ENCODE measurements around the gene NKD1.

NKD1 gene

DNA sequence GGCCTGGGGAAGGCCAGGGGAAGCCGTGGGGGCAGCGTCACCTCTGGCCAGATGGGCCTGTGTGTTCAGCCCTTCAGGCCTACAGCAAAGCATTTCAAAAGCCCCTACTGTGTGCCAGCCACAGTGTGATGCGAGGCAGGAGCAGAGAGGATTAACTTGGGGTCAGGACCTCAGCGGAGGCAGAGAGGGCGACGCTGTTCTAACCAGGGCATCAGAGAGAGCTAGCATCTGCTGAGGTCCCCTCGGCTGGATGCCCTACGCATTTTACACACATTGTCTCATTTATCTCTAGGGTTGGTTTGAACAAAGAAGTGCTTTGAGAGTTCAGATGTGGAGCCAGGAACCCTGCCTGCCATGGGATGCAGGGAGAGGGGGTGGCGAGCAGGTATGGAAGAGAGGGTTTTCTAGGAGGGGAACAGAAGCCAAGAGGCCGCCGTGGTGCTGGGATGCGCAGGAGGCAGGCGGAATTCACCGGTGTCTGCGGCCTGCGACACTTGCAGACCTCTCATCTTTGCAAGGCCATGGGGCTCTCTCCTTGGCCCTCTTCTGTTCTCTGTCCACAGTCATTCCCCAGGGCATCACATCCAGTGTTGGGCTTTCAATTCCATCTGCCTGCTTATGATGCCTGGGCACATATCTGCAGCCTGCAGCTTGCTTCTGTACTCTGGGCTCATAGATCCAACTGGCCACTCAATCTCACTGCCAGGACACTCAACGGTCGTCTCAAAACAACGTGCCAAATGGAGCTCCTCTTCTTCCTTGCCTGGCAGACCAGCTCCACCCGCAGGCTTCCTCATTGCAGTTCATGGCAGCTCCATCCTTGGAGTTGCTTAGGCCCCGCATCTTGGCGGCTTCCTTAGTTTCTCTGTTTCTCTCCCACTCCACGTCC, 8.1 kb upstream of the NKD1 start:
- H3K79me1 ChIP-seq (replicated peaks; ENCODE audit: low read length, poor library complexity, severe bottlenecking) = no peaks in the 10 kb centered on the region
- H3K4me2 ChIP-seq (ENCODE audit: low read length, poor library complexity, severe bottlenecking) = no peak overlapping the region
- H2BK5ac ChIP-seq (ENCODE audit: low read depth, low read length, poor library complexity, severe bottlenecking) = no peak overlapping the region
- no peaks in the 10 kb centered on the region for H3K36me3 ChIP-seq (ENCODE audit: control insufficient read depth in 1 of 2, insufficient read depth in 2 of 2, low read depth in 1 of 2, low read length in 2 of 2)
- no peak overlapping the region for H3K4ac ChIP-seq (ENCODE audit: low read depth in 1 of 2, low read length in 2 of 2)
- H3K9ac ChIP-seq (ENCODE audit: low read length) = no peak overlapping the region
- H2BK12ac ChIP-seq (ENCODE audit: low read length in 2 of 2) = no peak overlapping the region
- no peak overlapping the region for H3K14ac ChIP-seq (ENCODE audit: low read length in 2 of 2)
- H3K27me3 ChIP-seq (ENCODE audit: control insufficient read depth in 1 of 2, insufficient read depth in 1 of 2, low read length in 2 of 2) = peaks cover 27 to 43% of the 10 kb centered on the region in 2 experiments
- no peaks in the 10 kb centered on the region for H3K4me1 ChIP-seq (ENCODE audit: control insufficient read depth, insufficient read depth, low read depth, low read length)
- H3K23ac ChIP-seq (ENCODE audit: low read length in 2 of 2) = no peak overlapping the region
- no peak overlapping the region for H2BK120ac ChIP-seq (ENCODE audit: low read depth, low read length)
- no peak overlapping the region for H2BK15ac ChIP-seq (ENCODE audit: low read depth, poor library complexity, severe bottlenecking)
- no peak overlapping the region for H2AFZ ChIP-seq (ENCODE audit: low read depth, low read length)
- DNase-seq = no peak
- no peak overlapping the region for H2AK5ac ChIP-seq (ENCODE audit: low read length, severe bottlenecking)
- H3K27ac ChIP-seq (ENCODE audit: low read length, poor library complexity, severe bottlenecking) = no peak overlapping the region
- WGBS = 86% methylated on average over 21 of the region's 23 CpGs
- H3K9me3 ChIP-seq (ENCODE audit: control insufficient read depth, low read length) = no peaks in the 10 kb centered on the region
- H3K4me3 ChIP-seq (ENCODE audit: insufficient read depth in 1 of 2, low read depth in 1 of 2, low read length in 2 of 2) = no peak overlapping the region
- no peak overlapping the region for H4K8ac ChIP-seq (ENCODE audit: low read length)
- no peak overlapping the region for H3K18ac ChIP-seq (ENCODE audit: low read depth in 1 of 2, low read length in 2 of 2)
- H4K91ac ChIP-seq (ENCODE audit: low read length) = no peak overlapping the region

DNA sequence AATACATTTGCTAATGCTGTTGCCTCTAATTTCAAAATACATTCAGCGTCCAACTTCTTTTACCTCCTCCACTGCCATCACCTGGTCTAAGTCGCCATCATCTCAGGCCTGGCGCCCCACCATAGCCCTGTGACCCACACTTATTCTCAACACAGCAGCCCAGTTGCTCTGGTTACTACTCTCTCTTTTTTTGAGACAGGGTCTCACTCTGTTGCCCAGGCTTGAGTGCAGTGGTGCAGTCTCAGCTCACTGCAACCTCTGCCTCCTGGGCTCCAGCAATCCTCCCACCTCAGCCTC, 7.5 kb upstream of the NKD1 start:
- H3K27me3 ChIP-seq (ENCODE audit: control insufficient read depth in 1 of 2, insufficient read depth in 1 of 2, low read length in 2 of 2) = peaks cover 33 to 49% of the 10 kb centered on the region in 2 experiments
- H2BK15ac ChIP-seq (ENCODE audit: low read depth, poor library complexity, severe bottlenecking) = no peak overlapping the region
- no peak overlapping the region for H3K14ac ChIP-seq (ENCODE audit: low read length in 2 of 2)
- H3K9me3 ChIP-seq (ENCODE audit: control insufficient read depth, low read length) = no peaks in the 10 kb centered on the region
- no peaks in the 10 kb centered on the region for H3K4me1 ChIP-seq (ENCODE audit: control insufficient read depth, insufficient read depth, low read depth, low read length)
- no peaks in the 10 kb centered on the region for H3K36me3 ChIP-seq (ENCODE audit: control insufficient read depth in 1 of 2, insufficient read depth in 2 of 2, low read depth in 1 of 2, low read length in 2 of 2)
- DNase-seq = no peak
- no peak overlapping the region for H3K4ac ChIP-seq (ENCODE audit: low read depth in 1 of 2, low read length in 2 of 2)
- H4K91ac ChIP-seq (ENCODE audit: low read length) = no peak overlapping the region
- no peak overlapping the region for H2BK12ac ChIP-seq (ENCODE audit: low read length in 2 of 2)
- no peak overlapping the region for H3K27ac ChIP-seq (ENCODE audit: low read length, poor library complexity, severe bottlenecking)
- H2AFZ ChIP-seq (ENCODE audit: low read depth, low read length) = no peak overlapping the region
- no peak overlapping the region for H3K18ac ChIP-seq (ENCODE audit: low read depth in 1 of 2, low read length in 2 of 2)
- H2AK5ac ChIP-seq (ENCODE audit: low read length, severe bottlenecking) = no peak overlapping the region
- no peak overlapping the region for H3K9ac ChIP-seq (ENCODE audit: low read length)
- H3K4me3 ChIP-seq (ENCODE audit: insufficient read depth in 1 of 2, low read depth in 1 of 2, low read length in 2 of 2) = no peak overlapping the region
- 81% methylated on average over 3 of the region's 3 CpGs for WGBS
- no peak overlapping the region for H2BK5ac ChIP-seq (ENCODE audit: low read depth, low read length, poor library complexity, severe bottlenecking)
- H3K79me1 ChIP-seq (replicated peaks; ENCODE audit: low read length, poor library complexity, severe bottlenecking) = no peaks in the 10 kb centered on the region
- H3K4me2 ChIP-seq (ENCODE audit: low read length, poor library complexity, severe bottlenecking) = no peak overlapping the region
- H2BK120ac ChIP-seq (ENCODE audit: low read depth, low read length) = no peak overlapping the region
- no peak overlapping the region for H4K8ac ChIP-seq (ENCODE audit: low read length)
- H3K23ac ChIP-seq (ENCODE audit: low read length in 2 of 2) = no peak overlapping the region

DNA sequence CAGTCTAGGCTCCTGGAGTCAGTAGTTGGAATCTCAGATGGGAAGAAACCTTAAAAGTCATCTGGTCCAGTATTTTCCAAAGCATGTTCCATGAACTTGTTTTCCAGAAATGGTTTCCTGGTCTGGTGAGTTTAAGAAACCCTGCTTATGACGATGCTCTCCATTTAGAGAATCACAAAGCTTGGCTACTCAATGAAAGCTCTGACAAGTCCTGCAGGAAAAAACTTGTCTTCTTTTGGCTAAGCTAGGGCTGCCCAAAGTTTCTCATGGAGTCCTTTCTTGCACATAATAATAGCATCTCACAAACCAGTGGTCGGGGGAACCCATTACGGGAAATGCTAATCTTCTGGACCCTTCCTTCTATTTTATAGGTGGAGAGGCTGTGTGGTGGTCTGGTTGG, 5.5 kb upstream of the NKD1 start:
- Histone ChIP-seq H3K9ac (ENCODE audit: low read length) (no peak overlapping the region), H2BK15ac (ENCODE audit: low read depth, poor library complexity, severe bottlenecking) (no peak overlapping the region), H2BK12ac (ENCODE audit: low read length in 2 of 2) (no peak overlapping the region), H4K91ac (ENCODE audit: low read length) (no peak overlapping the region), H3K14ac (ENCODE audit: low read length in 2 of 2) (no peak overlapping the region), H2AFZ (ENCODE audit: low read depth, low read length) (no peak overlapping the region), H3K4me3 (ENCODE audit: insufficient read depth in 1 of 2, low read depth in 1 of 2, low read length in 2 of 2) (no peak overlapping the region), H3K27me3 (ENCODE audit: control insufficient read depth in 1 of 2, insufficient read depth in 1 of 2, low read length in 2 of 2) (peaks cover 53 to 65% of the 10 kb centered on the region in 2 experiments), H3K4me2 (ENCODE audit: low read length, poor library complexity, severe bottlenecking) (no peak overlapping the region), H3K79me1 (replicated peaks; ENCODE audit: low read length, poor library complexity, severe bottlenecking) (no peaks in the 10 kb centered on the region), H3K4ac (ENCODE audit: low read depth in 1 of 2, low read length in 2 of 2) (no peak overlapping the region), H3K36me3 (ENCODE audit: control insufficient read depth in 1 of 2, insufficient read depth in 2 of 2, low read depth in 1 of 2, low read length in 2 of 2) (no peaks in the 10 kb centered on the region), H3K23ac (ENCODE audit: low read length in 2 of 2) (no peak overlapping the region), H2BK5ac (ENCODE audit: low read depth, low read length, poor library complexity, severe bottlenecking) (no peak overlapping the region), H3K27ac (ENCODE audit: low read length, poor library complexity, severe bottlenecking) (no peak overlapping the region), H3K18ac (ENCODE audit: low read depth in 1 of 2, low read length in 2 of 2) (no peak overlapping the region), H3K9me3 (ENCODE audit: control insufficient read depth, low read length) (no peaks in the 10 kb centered on the region), H4K8ac (ENCODE audit: low read length) (no peak overlapping the region), H3K4me1 (ENCODE audit: control insufficient read depth, insufficient read depth, low read depth, low read length) (peaks cover 5% of the 10 kb centered on the region), H2BK120ac (ENCODE audit: low read depth, low read length) (no peak overlapping the region), H2AK5ac (ENCODE audit: low read length, severe bottlenecking) (no peak overlapping the region)
- 89% methylated on average over 3 of the region's 3 CpGs for WGBS
- no peak for DNase-seq

DNA sequence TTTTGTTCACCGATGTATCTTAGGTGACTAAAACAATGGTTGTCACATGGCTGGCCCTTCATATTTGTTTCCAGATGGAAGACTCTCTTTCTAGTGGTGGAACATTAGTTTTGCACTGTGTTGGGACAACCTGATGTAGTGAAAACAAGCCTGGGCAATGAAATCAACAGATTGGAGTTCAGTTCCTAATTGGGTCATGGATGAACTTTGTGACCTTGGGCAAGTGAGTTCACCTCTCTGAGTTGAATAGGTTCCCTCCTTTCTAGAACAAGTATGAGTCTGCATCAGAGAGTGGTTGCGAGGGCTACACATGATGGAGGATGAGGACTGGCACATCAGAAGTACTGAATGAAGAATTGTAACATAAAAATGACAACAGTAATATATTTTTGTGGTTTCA, 2.1 kb upstream of the NKD1 start:
- Histone ChIP-seq H3K9ac (ENCODE audit: low read length) (no peak overlapping the region), H2BK5ac (ENCODE audit: low read depth, low read length, poor library complexity, severe bottlenecking) (no peak overlapping the region), H3K4me1 (ENCODE audit: control insufficient read depth, insufficient read depth, low read depth, low read length) (peaks cover 16% of the 10 kb centered on the region), H4K91ac (ENCODE audit: low read length) (no peak overlapping the region), H2AFZ (ENCODE audit: low read depth, low read length) (no peak overlapping the region), H3K27ac (ENCODE audit: low read length, poor library complexity, severe bottlenecking) (no peak overlapping the region), H3K79me1 (replicated peaks; ENCODE audit: low read length, poor library complexity, severe bottlenecking) (no peaks in the 10 kb centered on the region), H3K18ac (ENCODE audit: low read depth in 1 of 2, low read length in 2 of 2) (no peak overlapping the region), H3K36me3 (ENCODE audit: control insufficient read depth in 1 of 2, insufficient read depth in 2 of 2, low read depth in 1 of 2, low read length in 2 of 2) (no peaks in the 10 kb centered on the region), H3K9me3 (ENCODE audit: control insufficient read depth, low read length) (no peaks in the 10 kb centered on the region), H3K27me3 (ENCODE audit: control insufficient read depth in 1 of 2, insufficient read depth in 1 of 2, low read length in 2 of 2) (peaks cover 75 to 79% of the 10 kb centered on the region in 2 experiments), H3K14ac (ENCODE audit: low read length in 2 of 2) (no peak overlapping the region), H3K4ac (ENCODE audit: low read depth in 1 of 2, low read length in 2 of 2) (no peak overlapping the region), H3K23ac (ENCODE audit: low read length in 2 of 2) (no peak overlapping the region), H2BK15ac (ENCODE audit: low read depth, poor library complexity, severe bottlenecking) (no peak overlapping the region), H3K4me3 (ENCODE audit: insufficient read depth in 1 of 2, low read depth in 1 of 2, low read length in 2 of 2) (no peak overlapping the region), H2AK5ac (ENCODE audit: low read length, severe bottlenecking) (no peak overlapping the region), H2BK12ac (ENCODE audit: low read length in 2 of 2) (no peak overlapping the region), H2BK120ac (ENCODE audit: low read depth, low read length) (no peak overlapping the region), H3K4me2 (ENCODE audit: low read length, poor library complexity, severe bottlenecking) (no peak overlapping the region), H4K8ac (ENCODE audit: low read length) (no peak overlapping the region)
- WGBS = 100% methylated on average over 2 of the region's 2 CpGs
- DNase-seq = no peak

Measured in mesenchymal stem cell (in vitro differentiated cells and primary cell).